H9 (cell line): ENCODE results near the gene FCRL6. TPM values are rescaled to one million over a fixed set of nuclear protein-coding genes. Genes with fewer than 3 reads are reported as not detected.
A peak's percentile ranks its signal among the peaks of the same experiment; 100 is the strongest.

Source experiments
- DNase-seq: peaks from one replicate; pipeline ENCODE4 v3.0.0-alpha.2; 2017
- H2AFZ ChIP-seq: one replicate; pipeline ENCODE4 v1.6.1; 2013; ENCODE audit warnings: mild to moderate bottlenecking, low read length, control low read depth, moderate library complexity
- H2AK5ac ChIP-seq: 2 replicates; pipeline ENCODE4 v1.6.1; 2013; ENCODE audit warnings: low read length, control low read depth, mixed read lengths; ENCODE audit not compliant: insufficient read length
- H2BK120ac ChIP-seq: one replicate; pipeline ENCODE4 v1.6.1; 2013; ENCODE audit warnings: low read depth, mild to moderate bottlenecking, low read length, control low read depth, inconsistent platforms; ENCODE audit not compliant: poor library complexity, severe bottlenecking
- H2BK12ac ChIP-seq: 2 replicates; pipeline ENCODE4 v1.6.1; 2013; ENCODE audit warnings: low read length, control low read depth, mixed read lengths, low read depth; ENCODE audit not compliant: insufficient read length
- H2BK15ac ChIP-seq: 2 replicates; pipeline ENCODE4 v1.6.1; 2013; ENCODE audit warnings: low read depth, low read length, control low read depth
- H2BK20ac ChIP-seq: one replicate; pipeline ENCODE4 v1.6.1; 2013; ENCODE audit warnings: low read depth, mild to moderate bottlenecking, low read length, control low read depth, inconsistent platforms; ENCODE audit not compliant: poor library complexity, severe bottlenecking
- H2BK5ac ChIP-seq: 2 replicates; pipeline ENCODE4 v1.6.1; 2013; ENCODE audit warnings: low read length, control low read depth, mixed read lengths; ENCODE audit not compliant: insufficient read length
- H3K14ac ChIP-seq: 2 replicates; pipeline ENCODE4 v1.6.1; 2013; ENCODE audit warnings: low read length, control low read depth; ENCODE audit not compliant: insufficient read depth
- H3K18ac ChIP-seq: 2 replicates; pipeline ENCODE4 v1.6.1; 2013; ENCODE audit warnings: low read depth, mild to moderate bottlenecking, mixed read lengths, low read length, control low read depth; ENCODE audit not compliant: insufficient read length
- H3K23ac ChIP-seq: 2 replicates; pipeline ENCODE4 v1.6.1; 2013; ENCODE audit warnings: low read length, control low read depth, mixed read lengths, low read depth; ENCODE audit not compliant: insufficient read length
- H3K23me2 ChIP-seq: 2 replicates; pipeline ENCODE4 v1.6.1; 2013; ENCODE audit warnings: low read depth, mild to moderate bottlenecking, mixed read lengths, low read length, control low read depth; ENCODE audit not compliant: insufficient read length, poor library complexity, severe bottlenecking
- H3K27ac ChIP-seq: 2 replicates; pipeline ENCODE4 v1.5.1; 2013; ENCODE audit warnings: low read length, control low read depth, mixed read lengths, low read depth; ENCODE audit not compliant: insufficient read length
- H3K27me3 ChIP-seq: 2 replicates; pipeline ENCODE4 v1.6.1; 2013; ENCODE audit warnings: low read length, control low read depth, inconsistent platforms; ENCODE audit not compliant: insufficient read depth
- H3K4ac ChIP-seq: 2 replicates; pipeline ENCODE4 v1.6.1; 2013; ENCODE audit warnings: low read depth, mild to moderate bottlenecking, control low read depth, inconsistent platforms, low read length, moderate library complexity
- H3K4me1 ChIP-seq: 2 replicates; pipeline ENCODE4 v1.6.1; 2013; ENCODE audit warnings: low read length, control low read depth, inconsistent platforms; ENCODE audit not compliant: insufficient read depth
- H3K4me2 ChIP-seq: 2 replicates; pipeline ENCODE4 v1.6.1; 2013; ENCODE audit warnings: low read length, control low read depth, mixed read lengths; ENCODE audit not compliant: insufficient read length, insufficient read depth
- H3K56ac ChIP-seq: 2 replicates; pipeline ENCODE4 v1.6.1; 2013; ENCODE audit warnings: low read depth, mild to moderate bottlenecking, mixed read lengths, low read length, control low read depth; ENCODE audit not compliant: insufficient read length
- H3K79me1 ChIP-seq: 2 replicates; pipeline ENCODE4 v1.6.1; 2013; ENCODE audit warnings: low read depth, mild to moderate bottlenecking, moderate library complexity, low read length, control low read depth, inconsistent platforms; ENCODE audit not compliant: insufficient read depth, poor library complexity, severe bottlenecking
- H3K79me2 ChIP-seq: 2 replicates; pipeline ENCODE4 v1.6.1; 2013; ENCODE audit warnings: low read length, control low read depth, inconsistent platforms; ENCODE audit not compliant: insufficient read depth
- H3K9ac ChIP-seq: 2 replicates; pipeline ENCODE4 v1.6.1; 2013; ENCODE audit warnings: low read length, control low read depth, mixed read lengths; ENCODE audit not compliant: insufficient read length; ENCODE audit errors: extremely low read depth
- H3K9me3 ChIP-seq: one replicate; pipeline ENCODE4 v1.6.1; 2013; ENCODE audit warnings: low read depth, low read length, inconsistent platforms; ENCODE audit not compliant: control insufficient read depth
- H3T11ph ChIP-seq: one replicate; pipeline ENCODE4 v1.6.1; 2013; ENCODE audit warnings: mild to moderate bottlenecking, low read length, control low read depth, inconsistent platforms
- H4K20me1 ChIP-seq: one replicate; pipeline ENCODE4 v1.6.1; 2013; ENCODE audit not compliant: control insufficient read depth, insufficient read length, insufficient read depth
- H4K5ac ChIP-seq: 2 replicates; pipeline ENCODE4 v1.6.1; 2013; ENCODE audit warnings: low read depth, mild to moderate bottlenecking, mixed read lengths, low read length, control low read depth; ENCODE audit not compliant: insufficient read length
- H4K8ac ChIP-seq: replicated peaks from 2 replicates; pipeline ENCODE4 v1.6.1; 2013; ENCODE audit warnings: low read length, control low read depth, mixed read lengths, low read depth; ENCODE audit not compliant: insufficient read length
- H4K91ac ChIP-seq: 2 replicates; pipeline ENCODE4 v1.6.1; 2013; ENCODE audit warnings: low read depth, mild to moderate bottlenecking, moderate library complexity, mixed read lengths, low read length, control low read depth; ENCODE audit not compliant: insufficient read length
- H3K27ac Mint-ChIP-seq, 3 experiments: 2 replicates in 2 of 3; 3 replicates in 1 of 3; pipeline ENCODE4 v1.8.0; 2020 to 2021; ENCODE audit warnings: mixed read lengths in 3 of 3, mild to moderate bottlenecking in 1 of 3, moderate library complexity in 1 of 3
- H3K27me3 Mint-ChIP-seq: 2 replicates; pipeline ENCODE4 v1.8.0; 2021; ENCODE audit warnings: low read depth, mild to moderate bottlenecking, moderate library complexity, mixed read lengths
- H3K36me3 Mint-ChIP-seq, 3 experiments: 2 replicates in 2 of 3; 3 replicates in 1 of 3; pipeline ENCODE4 v1.8.0; 2020 to 2021; ENCODE audit warnings: low read depth in 3 of 3, mixed read lengths in 3 of 3; ENCODE audit not compliant: insufficient read depth in 1 of 3
- H3K4me1 Mint-ChIP-seq, 2 experiments: 2 replicates each; pipeline ENCODE4 v1.8.0; 2020; ENCODE audit warnings: mixed read lengths in 2 of 2
- H3K4me3 Mint-ChIP-seq, 2 experiments: 2 replicates in 1 of 2; 3 replicates in 1 of 2; pipeline ENCODE4 v1.8.0; 2020 to 2021; ENCODE audit warnings: mild to moderate bottlenecking in 2 of 2, mixed read lengths in 2 of 2, moderate library complexity in 1 of 2
- H3K9me3 Mint-ChIP-seq, 2 experiments: 2 replicates in 1 of 2; 3 replicates in 1 of 2; pipeline ENCODE4 v1.8.0; 2020; ENCODE audit warnings: mild to moderate bottlenecking in 2 of 2, mixed read lengths in 2 of 2, moderate library complexity in 1 of 2
- WGBS: extraction: QIAGEN DNeasy Blood & Tissue Kit; methylation state at CpG from one replicate; pipeline ENCODE4 v1.1.7; 2013; ENCODE audit warnings: missing lambda C conversion rate, low lambda C conversion rate, mixed read lengths; ENCODE audit not compliant: insufficient read length; ENCODE audit errors: extremely low coverage; 5-methylcytosine and 5-hydroxymethylcytosine counted together
- total RNA-seq: library from RNA; stranded (reverse); gene quantifications from 2 replicates; pipeline ENCODE4 v1.2.1, GENCODE V29; 2021
- TF ChIP-seq, protein P1 (sequence below): fragments of 200-600 bp; sonication (generic); conservative IDR thresholded peaks from 3 replicates; pipeline ENCODE4 v1.8.0; 2021; ENCODE audit warnings: antibody characterized with exemption, mild to moderate bottlenecking

Gene FCRL6
- total RNA-seq, 1 experiment from 2014 or later: not detected

DNA sequence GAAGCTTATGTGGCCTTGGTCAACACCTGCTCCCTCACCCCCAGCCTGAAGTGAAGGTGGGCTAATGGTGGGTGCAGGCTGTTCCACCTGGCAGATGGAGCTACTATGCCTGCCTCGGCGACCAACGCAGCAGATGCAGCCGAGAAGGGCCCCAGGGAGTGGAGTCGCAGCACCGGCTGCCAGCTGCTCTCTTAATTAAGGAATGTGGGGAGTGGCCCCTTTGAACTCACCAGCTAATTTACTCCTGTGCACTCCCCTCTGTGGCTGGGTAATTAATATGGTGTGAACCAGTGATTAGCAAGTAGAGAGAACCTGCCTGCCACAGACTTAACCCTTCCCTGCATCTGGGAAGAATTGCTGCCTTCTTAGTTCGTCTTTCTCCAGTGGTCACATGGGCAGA is 21.2 kb downstream of the FCRL6 start:
- H2AK5ac ChIP-seq: no peak overlapping the region
- no peak overlapping the region for H4K91ac ChIP-seq
- H2BK120ac ChIP-seq: no peak overlapping the region
- Mint-ChIP-seq H3K27me3 (peaks cover 38% of the 10 kb centered on the region), H3K9me3 (no peaks in the 10 kb centered on the region), H3K4me1 (peaks cover 10 to 12% of the 10 kb centered on the region in 2 experiments), H3K36me3 (no peaks in the 10 kb centered on the region), H3K27ac (peak overlapping the region in 1 of 3 experiments; percentile 69; a peak in 1 of 7 replicates), H3K4me3 (no peak overlapping the region)
- H3K23ac ChIP-seq: no peak overlapping the region
- H3K79me2 ChIP-seq: no peaks in the 10 kb centered on the region
- H2AFZ ChIP-seq: no peak overlapping the region
- no peak overlapping the region for H2BK15ac ChIP-seq
- WGBS: no CpG with 5 or more reads among the region's 7 CpGs
- H3K4me2 ChIP-seq: no peak overlapping the region
- no peak overlapping the region for H4K8ac ChIP-seq
- no peaks in the 10 kb centered on the region for H3K9me3 ChIP-seq
- no peaks in the 10 kb centered on the region for H3K27me3 ChIP-seq
- H2BK20ac ChIP-seq: no peak overlapping the region
- no peak overlapping the region for H3K56ac ChIP-seq
- H2BK5ac ChIP-seq: no peak overlapping the region
- no peak overlapping the region for H2BK12ac ChIP-seq
- no peak for DNase-seq
- H3K4ac ChIP-seq: no peak overlapping the region
- H3T11ph ChIP-seq: no peak overlapping the region
- no peaks in the 10 kb centered on the region for H4K20me1 ChIP-seq
- H3K4me1 ChIP-seq: 0 out of 2 replicates have a peak, but pooled peaks cover 2% of the 10 kb centered on the region
- H3K14ac ChIP-seq: no peak overlapping the region; the same call in 1 of the 2 replicates
- H3K9ac ChIP-seq: no peak overlapping the region
- TF ChIP-seq, protein P1, sequence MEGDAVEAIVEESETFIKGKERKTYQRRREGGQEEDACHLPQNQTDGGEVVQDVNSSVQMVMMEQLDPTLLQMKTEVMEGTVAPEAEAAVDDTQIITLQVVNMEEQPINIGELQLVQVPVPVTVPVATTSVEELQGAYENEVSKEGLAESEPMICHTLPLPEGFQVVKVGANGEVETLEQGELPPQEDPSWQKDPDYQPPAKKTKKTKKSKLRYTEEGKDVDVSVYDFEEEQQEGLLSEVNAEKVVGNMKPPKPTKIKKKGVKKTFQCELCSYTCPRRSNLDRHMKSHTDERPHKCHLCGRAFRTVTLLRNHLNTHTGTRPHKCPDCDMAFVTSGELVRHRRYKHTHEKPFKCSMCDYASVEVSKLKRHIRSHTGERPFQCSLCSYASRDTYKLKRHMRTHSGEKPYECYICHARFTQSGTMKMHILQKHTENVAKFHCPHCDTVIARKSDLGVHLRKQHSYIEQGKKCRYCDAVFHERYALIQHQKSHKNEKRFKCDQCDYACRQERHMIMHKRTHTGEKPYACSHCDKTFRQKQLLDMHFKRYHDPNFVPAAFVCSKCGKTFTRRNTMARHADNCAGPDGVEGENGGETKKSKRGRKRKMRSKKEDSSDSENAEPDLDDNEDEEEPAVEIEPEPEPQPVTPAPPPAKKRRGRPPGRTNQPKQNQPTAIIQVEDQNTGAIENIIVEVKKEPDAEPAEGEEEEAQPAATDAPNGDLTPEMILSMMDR: no peak
- H3K23me2 ChIP-seq: no peaks in the 10 kb centered on the region
- H3K18ac ChIP-seq: peak overlapping the region; percentile 22
- no peak overlapping the region for H3K27ac ChIP-seq
- H3K79me1 ChIP-seq: no peaks in the 10 kb centered on the region
- no peak overlapping the region for H4K5ac ChIP-seq
